Glutamatergic neuron (in vitro differentiated cells): ENCODE results near the gene SCRG1. TPM values are rescaled to one million over a fixed set of nuclear protein-coding genes. Genes with fewer than 3 reads are reported as not detected.
A peak's percentile ranks its signal among the peaks of the same experiment; 100 is the strongest.

Source experiments
- DNase-seq: peaks from one replicate; pipeline ENCODE4 v3.0.0; 2022
- H3K27ac Mint-ChIP-seq: one replicate; pipeline ENCODE4 v1.8.0; 2020; ENCODE audit warnings: mild to moderate bottlenecking, mixed read lengths, inconsistent platforms; ENCODE audit not compliant: unreplicated experiment
- H3K27me3 Mint-ChIP-seq: one replicate; pipeline ENCODE4 v1.8.0; 2020; ENCODE audit warnings: mild to moderate bottlenecking, moderate library complexity, mixed read lengths, inconsistent platforms; ENCODE audit not compliant: unreplicated experiment
- H3K36me3 Mint-ChIP-seq: one replicate; pipeline ENCODE4 v1.8.0; 2020; ENCODE audit warnings: mild to moderate bottlenecking, mixed read lengths, inconsistent platforms; ENCODE audit not compliant: unreplicated experiment
- H3K4me1 Mint-ChIP-seq: one replicate; pipeline ENCODE4 v1.8.0; 2020; ENCODE audit warnings: mild to moderate bottlenecking, low read depth, mixed read lengths, inconsistent platforms; ENCODE audit not compliant: unreplicated experiment
- H3K4me3 Mint-ChIP-seq: one replicate; pipeline ENCODE4 v1.8.0; 2020; ENCODE audit warnings: mild to moderate bottlenecking, mixed read lengths, inconsistent platforms; ENCODE audit not compliant: unreplicated experiment
- H3K9me3 Mint-ChIP-seq: one replicate; pipeline ENCODE4 v1.8.0; 2020; ENCODE audit warnings: mild to moderate bottlenecking, moderate library complexity, mixed read lengths, inconsistent platforms; ENCODE audit not compliant: unreplicated experiment
- total RNA-seq: library from RNA; stranded (reverse); fragmentation: NEBNext Ultra II Directional; extraction: Animal tissue kit (Norgen Biotek cat#: 25700); gene quantifications from one replicate; pipeline ENCODE4 v1.2.1, GENCODE V29; 2021; ENCODE audit not compliant: unreplicated experiment
- TF ChIP-seq, protein P1 (sequence below): fragments of 200-600 bp; sonication (generic); IDR thresholded peaks from one replicate; pipeline ENCODE4 v1.5.0; 2021; ENCODE audit not compliant: partially characterized antibody, unreplicated experiment

Gene SCRG1
- total RNA-seq, 1 donor from 2014 or later = not detected

DNA sequence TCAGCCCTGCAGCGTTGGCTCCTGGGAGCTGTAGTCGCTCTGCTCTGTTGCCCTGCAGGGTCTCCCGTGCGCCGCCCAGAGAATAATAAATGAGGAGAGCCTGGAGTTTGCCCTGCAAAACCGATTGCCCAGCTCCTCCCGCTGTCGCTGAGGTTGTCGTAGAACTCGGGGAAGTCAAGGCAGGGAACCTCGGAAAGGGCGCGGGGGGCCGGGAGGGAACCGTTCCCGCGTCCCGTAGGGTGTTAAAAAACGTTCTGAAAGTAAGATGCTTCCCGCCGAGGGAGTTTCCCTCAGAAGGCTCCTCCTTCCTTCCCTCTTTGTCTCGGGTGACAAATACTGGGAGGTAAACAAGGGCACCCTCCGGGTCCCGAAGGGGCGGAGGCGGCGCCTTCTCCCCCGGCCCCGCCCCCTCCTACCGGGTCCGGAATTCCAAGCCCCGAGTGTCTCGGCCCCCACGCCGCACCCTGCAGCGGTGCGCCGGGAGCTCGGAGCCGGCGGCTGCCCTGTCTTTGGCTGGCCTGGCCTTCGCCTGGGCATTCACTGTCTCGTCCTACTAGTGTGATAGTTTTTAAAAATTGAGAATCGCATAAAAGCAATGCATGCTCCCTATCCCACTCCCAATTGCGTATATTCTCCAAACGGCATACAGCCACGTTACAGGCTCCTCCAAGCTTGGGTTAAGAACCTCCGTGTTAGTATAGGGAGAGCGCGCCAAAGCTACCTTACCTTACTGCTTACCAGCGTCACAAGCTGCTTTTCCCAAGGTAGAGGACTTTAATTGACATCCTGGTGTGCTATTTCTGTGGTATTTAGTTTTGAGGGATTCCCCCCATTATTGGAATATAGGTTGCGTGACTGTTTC is 63.8 kb downstream of the SCRG1 start:
- peaks cover 3% of the 10 kb centered on the region for H3K27me3 Mint-ChIP-seq
- DNase-seq = peak; percentile 71
- peak overlapping the region; percentile 99 for H3K4me3 Mint-ChIP-seq
- TF ChIP-seq, protein P1, sequence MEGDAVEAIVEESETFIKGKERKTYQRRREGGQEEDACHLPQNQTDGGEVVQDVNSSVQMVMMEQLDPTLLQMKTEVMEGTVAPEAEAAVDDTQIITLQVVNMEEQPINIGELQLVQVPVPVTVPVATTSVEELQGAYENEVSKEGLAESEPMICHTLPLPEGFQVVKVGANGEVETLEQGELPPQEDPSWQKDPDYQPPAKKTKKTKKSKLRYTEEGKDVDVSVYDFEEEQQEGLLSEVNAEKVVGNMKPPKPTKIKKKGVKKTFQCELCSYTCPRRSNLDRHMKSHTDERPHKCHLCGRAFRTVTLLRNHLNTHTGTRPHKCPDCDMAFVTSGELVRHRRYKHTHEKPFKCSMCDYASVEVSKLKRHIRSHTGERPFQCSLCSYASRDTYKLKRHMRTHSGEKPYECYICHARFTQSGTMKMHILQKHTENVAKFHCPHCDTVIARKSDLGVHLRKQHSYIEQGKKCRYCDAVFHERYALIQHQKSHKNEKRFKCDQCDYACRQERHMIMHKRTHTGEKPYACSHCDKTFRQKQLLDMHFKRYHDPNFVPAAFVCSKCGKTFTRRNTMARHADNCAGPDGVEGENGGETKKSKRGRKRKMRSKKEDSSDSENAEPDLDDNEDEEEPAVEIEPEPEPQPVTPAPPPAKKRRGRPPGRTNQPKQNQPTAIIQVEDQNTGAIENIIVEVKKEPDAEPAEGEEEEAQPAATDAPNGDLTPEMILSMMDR = no peak
- peak overlapping the region; percentile 91 for H3K27ac Mint-ChIP-seq
- peaks cover 12% of the 10 kb centered on the region for H3K9me3 Mint-ChIP-seq
- peaks cover 7% of the 10 kb centered on the region for H3K4me1 Mint-ChIP-seq
- H3K36me3 Mint-ChIP-seq = no peaks in the 10 kb centered on the region

Other genes starting within 250 kb of the SCRG1 start
- gene GALNT7, start 230.3 kb downstream of the SCRG1 start, total RNA-seq = 17.9 TPM
- gene HMGB2, start 64.8 kb downstream of the SCRG1 start, total RNA-seq = 66.9 TPM
- gene SAP30, start 28.2 kb downstream of the SCRG1 start, total RNA-seq = 24.1 TPM
- not detected for gene HAND2, start 131.1 kb upstream of the SCRG1 start, total RNA-seq